NCI-H82 treated with DMSO at 0.1 percent for 48 hours (cell line): ENCODE measurements around the gene EEF1A2.
"Not testable (repeated sequence)": the region's sequence is repeated elsewhere in the genome, so short reads cannot be mapped to it uniquely, and the experiment has no call there.

Source experiments
- DNase-seq: peaks from one replicate; lab custom pipeline; 2025; ENCODE audit not compliant: unreplicated experiment; lab: John Stamatoyannopoulos, UW

EEF1A2 gene

DNA sequence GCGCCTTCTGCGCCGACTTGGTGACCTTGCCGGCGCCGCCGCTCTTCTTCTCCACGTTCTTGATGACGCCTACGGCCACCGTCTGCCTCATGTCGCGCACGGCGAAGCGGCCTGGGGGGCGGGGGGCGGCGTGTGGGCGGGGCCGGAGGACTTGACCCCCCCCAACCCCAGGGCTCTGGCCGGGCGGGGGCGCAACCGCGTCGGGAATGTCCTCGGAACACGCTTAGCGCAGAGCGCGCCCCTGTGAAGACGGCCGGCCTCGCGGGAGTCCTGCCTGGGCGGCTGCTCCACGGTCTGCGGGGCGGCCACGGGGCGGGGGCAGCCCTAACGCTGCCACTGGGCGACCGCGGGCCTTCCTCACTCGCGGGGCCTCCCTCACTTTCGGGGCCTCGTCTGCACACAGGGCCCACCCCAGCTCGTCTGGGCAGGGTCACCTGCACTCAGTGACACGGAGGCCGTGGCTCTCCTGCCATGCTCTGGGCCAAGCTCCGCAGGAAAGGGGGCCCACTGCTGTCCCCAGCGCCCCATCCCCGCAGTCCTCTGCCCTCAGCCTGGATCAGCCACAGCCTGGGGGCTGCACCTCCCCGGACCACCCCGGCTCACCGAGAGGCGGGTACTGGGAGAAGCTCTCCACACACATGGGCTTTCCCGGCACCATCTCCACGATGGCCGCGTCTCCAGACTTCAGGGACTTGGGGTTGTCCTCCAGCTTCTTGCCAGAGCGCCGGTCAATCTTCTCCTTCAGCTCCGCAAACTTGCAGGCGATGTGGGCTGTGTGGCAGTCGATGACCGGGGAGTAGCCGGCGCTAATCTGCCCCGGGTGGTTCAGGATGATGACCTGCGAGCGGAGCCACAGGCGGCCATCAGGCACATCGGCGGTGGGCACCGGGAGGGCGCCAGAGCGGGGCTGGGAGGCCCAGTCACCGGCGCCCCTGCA is 10.3 kb downstream of the EEF1A2 start:
- DNase-seq, result no peak

DNA sequence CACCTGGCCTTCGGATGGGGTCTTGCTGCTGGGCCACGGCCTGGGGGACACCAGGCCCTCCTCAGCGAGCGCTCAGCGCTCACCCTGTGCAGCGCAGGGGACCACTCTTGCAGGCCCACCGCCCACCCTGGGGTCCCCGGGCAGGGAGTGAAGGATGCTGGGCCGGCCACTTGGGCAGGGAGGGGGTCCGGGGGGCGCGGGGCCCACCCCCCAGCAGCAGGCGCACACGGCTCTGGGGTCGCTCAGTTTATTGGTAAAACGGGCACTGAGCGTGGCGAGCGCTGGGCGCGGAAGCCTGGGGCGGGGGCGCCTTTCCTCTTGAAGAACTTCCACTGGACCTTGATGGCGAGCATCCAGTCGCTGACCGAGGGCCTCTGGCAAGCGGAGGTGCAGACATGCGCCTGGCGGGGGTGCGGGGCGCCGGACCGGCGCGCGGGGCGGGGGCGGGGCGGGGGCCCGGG is 11.1 kb downstream of the EEF1A2 start:
- no peak for DNase-seq

DNA sequence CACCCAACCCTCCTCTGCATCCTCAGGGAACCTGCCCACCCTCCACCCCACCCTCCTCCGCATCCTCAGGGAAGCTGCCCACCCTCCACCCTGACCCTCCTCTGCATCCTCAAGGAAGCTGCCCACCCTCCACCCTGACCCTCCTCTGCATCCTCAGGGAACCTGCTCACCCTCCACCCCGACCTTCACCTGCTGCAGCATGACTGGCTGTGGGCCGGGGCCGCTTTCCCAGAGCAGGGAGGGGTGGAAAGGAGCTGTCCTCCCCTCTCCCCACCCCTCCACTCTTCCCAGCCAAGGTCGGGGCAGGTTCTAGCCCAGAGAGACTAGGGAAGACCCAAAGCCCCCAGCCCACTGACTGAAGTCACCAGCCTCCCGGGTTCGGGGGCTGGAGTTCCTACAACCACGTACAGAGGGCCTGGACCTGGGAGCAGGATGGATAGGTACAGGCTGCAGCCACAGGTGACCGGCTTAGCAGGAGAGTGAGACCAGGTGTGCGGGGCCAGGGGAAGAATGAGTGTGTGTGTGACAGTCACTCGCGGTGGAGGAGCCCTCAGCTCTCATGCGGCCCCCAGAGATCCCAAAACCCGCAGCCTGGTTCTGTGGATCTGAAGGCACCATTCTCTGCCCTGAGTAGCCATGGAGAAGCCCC is 11.6 kb downstream of the EEF1A2 start:
- no peak for DNase-seq

DNA sequence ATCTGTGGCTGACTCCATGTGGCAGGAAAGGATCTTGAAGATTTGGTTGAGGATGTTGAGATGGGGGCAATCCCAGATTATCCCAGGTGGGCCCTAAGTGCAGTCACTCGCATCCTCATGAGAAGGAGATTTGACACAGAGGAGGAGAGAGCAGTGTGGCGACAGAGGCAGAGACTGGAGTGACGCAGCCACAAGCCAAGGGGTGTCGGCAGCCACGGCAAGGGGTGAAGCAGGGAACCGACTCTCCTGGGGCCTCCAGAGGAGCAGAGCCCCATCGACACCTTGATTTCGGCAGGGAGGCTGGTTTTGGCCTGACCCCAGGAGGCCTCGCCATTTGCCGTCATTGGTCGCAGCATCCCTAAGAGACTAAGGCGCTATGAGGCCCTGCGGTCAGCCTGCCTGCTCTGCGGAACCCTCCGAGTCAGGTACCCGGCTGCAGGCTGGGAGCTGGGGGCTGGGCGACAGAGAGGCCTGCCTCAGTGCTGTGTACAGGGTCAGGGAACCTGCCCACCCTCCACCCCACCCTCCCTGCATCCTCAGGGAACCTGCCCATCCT is 12.5 kb downstream of the EEF1A2 start:
- DNase-seq, result no peak

DNA sequence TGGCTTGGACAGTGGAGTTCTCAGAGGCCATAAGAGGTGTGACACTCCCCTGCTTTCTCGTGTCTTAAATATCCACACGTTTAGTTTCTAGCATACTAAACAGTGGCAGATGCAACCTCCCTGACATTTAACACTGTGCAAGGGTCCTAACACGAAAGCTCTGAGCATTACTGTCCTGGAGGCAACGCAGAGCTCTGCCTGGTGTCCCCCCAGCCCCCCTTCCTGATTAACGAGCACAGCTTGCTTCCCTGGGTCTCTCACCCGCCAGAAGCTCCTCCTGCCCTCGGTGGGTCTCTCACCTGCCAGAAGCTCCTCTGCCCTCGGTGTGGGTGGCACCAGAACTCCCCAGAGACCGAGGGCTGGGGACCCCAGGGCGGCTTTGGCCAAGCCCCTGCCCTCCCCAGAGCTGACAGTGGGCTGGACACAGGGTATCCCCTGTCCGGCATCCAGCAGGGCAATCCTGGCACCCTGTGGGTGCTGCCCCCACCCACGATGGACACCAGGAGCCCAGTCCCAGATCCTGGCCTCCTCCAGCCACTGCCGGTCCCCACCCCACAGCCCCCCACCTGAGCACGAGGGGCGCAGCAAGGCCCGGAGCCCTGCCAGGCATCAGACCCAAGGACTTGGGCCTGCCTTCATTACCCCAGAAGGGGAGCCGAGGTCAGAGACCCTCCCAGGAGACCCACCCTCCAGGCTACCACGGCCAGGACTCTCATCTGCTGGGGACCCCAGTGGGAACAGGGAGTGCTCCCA is 14.1 kb downstream of the EEF1A2 start:
- DNase-seq, result no peak

DNA sequence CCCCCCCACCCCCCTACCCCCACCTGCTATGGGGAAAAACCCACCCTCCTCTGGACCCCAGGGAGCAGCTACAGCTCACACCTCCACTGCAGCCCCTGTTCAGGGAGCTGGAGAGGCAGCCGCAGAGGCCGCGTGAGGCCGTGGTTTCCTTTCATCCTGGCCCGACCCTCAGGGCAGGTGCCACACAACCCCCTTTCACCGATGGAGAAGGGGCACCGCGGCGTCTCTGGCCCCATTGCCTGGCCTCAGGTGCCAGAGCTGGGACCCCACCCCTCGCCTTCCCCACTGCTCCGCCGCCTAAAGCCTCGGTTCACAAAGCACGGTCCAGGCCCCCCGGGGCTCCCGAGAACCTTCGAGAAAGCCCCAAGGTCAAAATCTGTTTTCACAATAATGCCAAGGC is 14.6 kb downstream of the EEF1A2 start:
- no peak for DNase-seq

DNA sequence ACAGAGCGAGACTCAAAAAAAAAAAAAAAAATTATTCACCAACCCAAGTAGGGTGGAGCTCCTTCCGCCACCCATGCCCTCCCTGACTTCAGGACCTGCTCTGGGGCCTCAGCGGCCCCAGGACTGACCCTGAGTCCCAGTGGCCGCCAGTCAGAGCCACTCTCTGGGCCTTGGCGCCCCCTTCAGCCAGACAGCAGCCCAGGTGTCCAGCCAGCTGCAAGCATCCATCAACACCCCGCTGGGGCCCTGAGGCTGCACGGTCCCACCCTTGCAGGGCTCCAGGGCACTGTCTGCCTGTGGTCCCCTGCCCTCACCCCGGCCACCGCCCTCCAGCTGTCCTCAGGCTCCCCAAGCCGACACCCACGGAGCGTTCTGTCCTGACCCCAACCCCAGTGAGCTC is 15.0 kb downstream of the EEF1A2 start:
- DNase-seq, result no peak

DNA sequence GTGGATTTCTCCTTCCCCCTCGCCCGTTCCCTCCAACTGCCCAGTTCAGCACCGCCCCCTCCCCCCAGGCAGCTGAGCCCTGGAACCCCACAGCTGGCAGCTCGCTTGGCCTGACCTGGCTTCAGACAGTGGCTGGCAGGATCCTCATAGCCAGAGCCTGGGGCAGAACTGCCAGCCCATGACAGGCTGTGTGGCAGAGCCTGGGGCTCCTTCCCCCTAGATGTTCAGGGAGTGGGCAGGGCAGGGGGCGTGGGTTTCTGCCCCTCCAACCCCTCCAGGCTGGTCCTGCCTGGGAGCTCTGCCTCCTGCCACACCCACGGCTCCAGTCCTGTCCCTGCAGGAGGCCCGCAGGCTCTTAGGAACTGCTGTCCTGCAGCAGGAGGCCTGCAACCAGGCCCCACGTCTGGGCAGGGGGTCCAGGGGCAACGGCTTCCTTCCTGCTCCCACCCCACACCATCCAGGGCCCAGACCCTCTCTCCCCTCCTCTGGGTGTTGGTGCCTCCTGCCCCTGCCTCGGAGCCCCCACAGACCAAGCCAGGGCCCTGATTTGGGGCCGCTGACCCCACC is 16.8 kb downstream of the EEF1A2 start:
- no peak for DNase-seq

DNA sequence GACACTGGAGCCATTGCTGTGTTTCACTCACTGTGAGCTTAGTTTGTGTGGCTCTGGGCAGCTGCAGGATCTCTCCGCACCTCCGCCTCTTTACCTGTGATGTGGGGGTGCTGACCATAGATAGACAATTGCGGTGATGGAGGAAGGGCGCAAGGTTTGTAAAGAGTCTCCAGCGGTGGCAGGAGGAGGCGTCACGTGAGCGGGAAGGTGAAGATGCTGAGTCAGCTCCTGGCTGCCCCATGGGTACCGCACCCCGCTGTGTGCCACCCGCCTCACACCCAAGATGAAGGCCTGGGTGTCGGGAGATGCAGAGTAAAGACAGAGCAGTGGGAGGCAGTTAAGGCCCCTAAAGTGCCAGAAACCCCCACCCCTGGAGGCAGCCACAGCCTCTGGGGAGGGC is 17.4 kb downstream of the EEF1A2 start:
- DNase-seq, result no peak

DNA sequence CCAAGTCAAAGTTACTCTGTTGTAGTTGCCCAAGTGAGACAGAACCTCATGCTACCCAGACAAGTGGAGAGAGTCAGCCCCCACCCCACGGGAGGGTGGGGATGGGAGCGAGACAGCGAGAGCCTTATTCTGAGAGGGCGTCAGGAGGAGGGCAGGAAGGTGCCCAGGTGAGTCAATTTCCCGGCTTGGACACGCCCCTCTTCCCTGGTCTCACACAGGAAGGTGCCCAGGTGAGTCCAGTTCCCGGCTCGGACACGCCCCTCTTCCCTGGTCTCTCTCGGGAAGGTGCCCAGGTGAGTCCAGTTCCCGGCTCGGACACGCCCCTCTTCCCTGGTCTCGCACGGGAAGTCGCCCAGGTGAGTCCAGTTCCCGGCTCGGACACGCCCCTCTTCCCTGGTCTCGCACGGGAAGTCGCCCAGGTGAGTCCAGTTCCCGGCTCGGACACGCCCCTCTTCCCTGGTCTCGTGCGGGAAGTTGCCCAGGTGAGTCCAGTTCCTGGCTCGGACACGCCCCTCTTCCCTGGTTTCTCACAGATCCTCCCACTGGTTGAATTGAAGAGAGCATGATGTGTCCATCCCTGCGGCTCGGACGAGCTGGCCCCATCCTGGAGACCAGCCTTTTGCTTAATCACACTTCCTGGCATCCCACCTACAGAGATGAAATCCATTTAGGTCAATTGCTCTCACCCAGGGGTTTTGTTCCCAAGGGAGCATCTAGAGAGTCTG is 19.0 kb downstream of the EEF1A2 start:
- not testable (repeated sequence) for DNase-seq

DNA sequence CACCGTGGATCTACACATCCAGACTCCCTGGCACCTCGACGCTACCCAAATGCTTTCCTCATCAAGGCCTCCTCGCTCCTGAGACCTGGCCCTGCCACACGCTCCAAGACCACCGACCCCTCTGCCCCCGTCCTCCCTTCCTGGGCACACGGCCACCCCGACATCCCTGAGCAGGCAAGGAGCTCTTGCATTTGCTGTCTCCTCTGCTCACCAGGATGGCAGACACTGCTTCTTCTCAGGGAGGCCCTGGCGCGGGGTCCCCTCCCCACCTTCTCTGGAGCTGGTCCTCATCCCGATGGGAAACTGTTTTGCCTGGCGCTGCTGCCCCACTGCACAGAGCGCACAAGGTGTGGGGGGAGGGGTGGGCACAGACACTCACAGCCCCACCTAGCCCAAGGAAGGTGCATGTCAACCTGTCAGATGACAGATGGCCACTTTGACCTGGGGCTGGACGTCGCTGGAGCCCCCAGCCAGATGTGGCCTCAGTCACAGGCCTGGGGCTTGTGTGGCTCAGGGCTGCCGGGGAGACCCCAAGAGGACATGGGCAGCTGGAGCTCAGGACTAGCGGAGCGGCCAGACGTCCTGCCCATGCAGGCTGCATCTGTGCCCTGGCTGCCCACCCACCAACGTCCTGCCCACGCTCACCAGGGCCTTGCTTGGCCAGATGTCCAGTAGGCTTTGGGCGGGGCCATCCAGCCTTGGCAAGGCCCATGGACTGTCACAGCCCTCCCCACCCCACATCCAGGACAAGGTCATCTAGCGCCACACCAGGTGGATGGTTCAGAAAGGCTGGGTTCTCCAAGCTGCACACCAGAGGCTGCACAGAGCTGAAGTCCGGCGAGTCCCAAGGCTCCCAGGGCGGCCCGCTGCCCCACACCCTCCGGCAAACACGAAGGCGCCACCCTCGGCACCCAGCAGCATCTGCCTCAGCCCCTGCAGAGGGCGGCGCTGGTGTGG is 20.3 kb downstream of the EEF1A2 start:
- DNase-seq, result no peak

DNA sequence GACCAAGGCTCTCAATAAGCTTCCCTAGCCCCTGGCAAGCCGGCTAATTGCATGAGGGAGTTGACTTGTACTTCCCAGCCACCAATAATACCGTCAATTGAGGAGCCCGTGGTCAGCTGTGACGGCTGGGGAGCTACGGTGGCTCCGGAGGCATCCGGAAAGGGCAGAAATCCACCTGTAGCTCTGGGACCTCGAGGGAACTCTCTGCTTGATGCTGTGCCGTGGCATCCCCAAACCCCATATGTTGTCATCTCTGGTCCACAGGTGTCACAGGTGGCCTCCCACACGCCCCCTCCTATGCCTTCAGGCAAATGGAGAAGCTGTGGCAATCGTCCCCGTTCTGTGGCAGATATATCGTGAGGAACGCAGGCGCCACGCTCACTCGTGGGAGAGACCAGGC is 20.9 kb downstream of the EEF1A2 start:
- no peak for DNase-seq

DNA sequence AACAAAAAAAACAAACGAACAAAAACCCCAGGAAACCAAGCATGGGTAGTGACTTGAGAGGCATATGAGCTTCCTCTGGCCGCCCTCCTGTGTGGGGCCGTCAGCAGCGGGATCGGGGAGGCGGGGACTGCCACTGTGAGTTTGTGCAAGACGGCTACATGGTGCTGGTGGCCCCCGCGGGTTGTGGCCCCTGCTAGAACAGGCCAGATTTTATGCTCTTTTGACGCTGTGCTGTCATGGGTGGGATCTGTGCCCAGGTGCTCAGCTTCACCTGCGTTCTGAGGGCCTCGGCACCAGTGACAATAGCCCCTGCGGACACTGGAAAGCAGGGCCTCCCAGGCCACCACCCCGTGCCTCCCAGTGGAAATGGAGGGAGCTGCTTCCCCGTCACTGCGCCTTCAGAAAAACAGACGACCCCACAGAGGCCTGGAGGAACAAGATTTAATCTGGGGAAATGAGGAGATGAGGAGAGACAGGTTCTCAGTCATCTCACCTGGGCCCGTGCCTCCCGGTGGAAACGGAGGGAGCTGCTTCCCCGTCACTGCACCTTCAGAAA is 21.7 kb downstream of the EEF1A2 start:
- no peak for DNase-seq

DNA sequence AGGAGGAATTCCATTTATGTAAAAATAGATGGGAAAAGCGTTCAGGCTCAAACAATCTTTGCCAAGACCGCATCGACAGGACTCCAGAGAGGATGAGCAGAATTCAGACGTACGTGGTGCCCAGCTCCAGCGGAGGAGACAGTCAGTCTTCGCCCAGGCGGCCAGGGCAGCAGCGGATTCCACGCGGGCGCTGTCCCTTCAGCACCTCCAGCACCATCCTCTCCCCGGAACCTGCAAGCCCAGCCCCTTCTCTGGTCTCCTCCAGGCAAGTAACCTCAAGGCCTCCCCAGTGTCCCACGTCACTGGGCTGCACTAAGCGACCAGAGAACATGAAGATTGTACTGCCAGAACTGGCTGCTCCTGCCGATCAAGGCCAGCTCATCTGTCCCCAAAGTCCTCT is 23.7 kb downstream of the EEF1A2 start:
- no peak for DNase-seq

DNA sequence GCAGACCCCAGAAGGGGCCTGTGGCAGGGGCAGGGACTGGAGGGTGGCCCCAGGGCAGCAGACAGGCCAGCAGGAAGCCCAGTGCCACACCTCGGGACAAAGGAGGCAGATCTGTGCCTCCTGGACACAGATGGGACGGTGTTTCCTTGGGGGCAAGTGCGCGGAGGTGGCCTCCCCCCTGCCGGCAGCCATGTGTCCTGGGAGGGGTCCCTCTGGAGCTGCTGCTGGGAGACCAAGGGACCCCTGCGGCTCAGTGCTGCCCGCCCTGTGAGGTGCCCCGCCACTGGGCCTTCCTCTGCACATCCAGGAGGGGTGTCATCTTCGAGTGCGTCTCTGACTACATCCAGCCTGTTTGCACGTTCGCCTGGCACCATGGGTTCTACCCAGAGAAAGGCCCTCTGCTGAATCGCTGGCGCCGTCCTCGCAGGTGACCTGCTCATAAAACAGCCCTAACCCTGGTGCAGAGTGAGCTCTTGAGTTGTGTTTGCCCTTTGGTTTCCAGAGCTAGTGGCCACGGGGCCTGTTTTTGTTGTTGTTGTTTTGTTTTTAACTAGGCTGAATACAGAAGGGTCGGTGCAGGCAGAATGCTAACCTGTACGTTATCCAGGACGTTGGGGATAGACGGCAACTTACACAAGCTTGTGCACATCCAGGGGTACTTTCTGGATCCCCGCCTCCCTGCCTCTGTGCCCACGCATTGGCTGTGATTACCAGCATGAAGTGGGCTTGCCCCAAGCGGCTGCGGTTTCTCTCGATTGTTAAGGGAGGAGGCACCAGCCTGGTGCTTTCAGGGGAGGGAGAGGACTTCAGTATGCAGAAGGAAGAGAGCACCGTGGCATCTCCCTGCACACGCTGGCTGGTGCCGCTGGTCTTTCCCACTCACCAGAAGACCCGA is 25.1 kb downstream of the EEF1A2 start:
- DNase-seq, result no peak

DNA sequence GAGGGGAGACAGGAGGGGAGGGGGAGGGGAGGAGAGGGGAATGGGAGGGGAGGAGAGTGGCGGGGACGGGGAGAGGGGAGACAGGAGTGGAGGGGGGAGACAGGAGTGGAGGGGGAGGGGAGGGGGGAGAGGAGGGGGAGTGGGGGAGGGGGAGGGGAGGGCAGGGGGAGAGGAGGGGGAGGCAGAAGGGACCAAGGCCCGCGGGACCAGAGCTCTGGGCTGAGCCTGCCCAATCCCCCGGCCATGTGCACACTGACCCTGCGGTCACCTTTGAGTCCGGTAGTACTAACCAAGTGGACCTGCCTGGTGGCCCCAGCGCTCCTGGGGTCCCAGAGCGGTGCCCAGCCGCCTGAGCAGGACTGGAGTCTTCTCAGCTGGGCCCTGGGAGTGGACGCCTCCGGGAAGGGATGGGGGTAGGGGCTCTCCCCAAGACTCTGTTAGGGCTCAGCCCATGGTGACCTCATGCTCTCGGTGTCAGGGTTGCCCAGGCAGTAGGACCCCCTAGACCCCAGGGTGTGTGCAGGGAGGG is 26.0 kb downstream of the EEF1A2 start:
- DNase-seq, result no peak

DNA sequence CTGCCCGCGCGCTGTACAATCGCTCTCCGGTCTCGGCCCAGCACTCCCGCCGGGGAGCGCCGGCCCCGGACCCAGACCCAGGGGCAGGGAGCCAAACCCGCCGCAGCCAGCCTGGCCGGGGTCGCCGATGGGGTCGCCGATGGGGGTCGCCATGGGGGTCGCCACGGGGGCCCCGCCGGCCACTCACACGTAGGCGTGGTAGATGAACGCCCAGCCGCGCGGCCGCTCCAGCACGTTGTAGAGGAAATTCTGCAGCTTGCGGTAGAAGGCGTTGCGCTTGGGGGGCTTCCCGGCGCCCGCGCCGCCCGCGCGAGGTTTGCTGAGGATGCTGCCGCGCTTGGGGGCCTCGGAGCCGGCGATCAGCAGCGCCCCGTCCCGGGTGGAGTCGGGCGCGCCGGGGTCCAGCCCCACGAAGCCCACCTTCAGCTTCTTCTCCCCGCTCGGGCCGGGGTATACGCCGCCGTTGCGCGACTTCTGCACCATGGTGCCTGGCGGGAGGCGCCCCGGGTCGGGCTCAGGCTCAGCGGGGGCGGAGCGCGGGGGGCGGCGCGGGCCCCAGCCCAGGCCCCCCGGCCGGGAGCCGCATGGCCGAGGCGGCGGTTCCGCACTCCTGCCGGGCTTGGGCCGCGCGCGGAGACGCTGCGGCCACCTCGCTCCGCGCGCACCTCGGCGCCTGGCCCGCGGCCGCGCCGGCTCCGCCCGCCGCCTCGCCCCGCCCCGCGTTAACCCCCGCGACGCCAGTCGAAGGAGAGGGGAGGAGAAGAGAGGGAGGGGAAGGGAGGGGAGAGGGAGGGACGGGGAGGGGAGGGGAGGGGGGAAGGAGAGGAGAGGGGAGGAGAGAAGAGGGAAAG is 26.7 kb downstream of the EEF1A2 start, which contains the start of gene KCNQ2:
Gene KCNQ2, minus strand, starts transcription at position 675 of the 851 bp plus-strand sequence. Its CDS starts 192 bp downstream, at position 483.
- no peak for DNase-seq
